Urinary bladder (tissue), 4 donors: ENCODE data around the gene HCFC1R1. TPM values are rescaled to one million over a fixed set of nuclear protein-coding genes. Genes with fewer than 3 reads are reported as not detected.

Experiments used
- DNase-seq: peaks from one replicate; pipeline ENCODE4 v3.0.0-alpha.2; 2015; ENCODE audit errors: extremely low spot score
- H3K27ac ChIP-seq: one replicate; pipeline ENCODE4 v1.5.1; 2013; ENCODE audit warnings: low read depth, mild to moderate bottlenecking, moderate library complexity
- H3K36me3 ChIP-seq: one replicate; pipeline ENCODE4 v1.6.1; 2013; ENCODE audit warnings: mild to moderate bottlenecking, moderate library complexity; ENCODE audit not compliant: insufficient read depth
- H3K4me1 ChIP-seq: one replicate; pipeline ENCODE4 v1.6.1; 2013; ENCODE audit warnings: mild to moderate bottlenecking, moderate library complexity; ENCODE audit not compliant: insufficient read depth
- H3K4me3 ChIP-seq: one replicate; pipeline ENCODE4 v1.5.1; 2013; ENCODE audit warnings: low read depth, low read length
- WGBS: extraction: QIAGEN DNeasy Blood & Tissue Kit; methylation state at CpG from one replicate; pipeline ENCODE4 v1.1.7; 2013; 5-methylcytosine and 5-hydroxymethylcytosine counted together
- polyA plus RNA-seq: library from polyadenylated mRNA; stranded (reverse); fragments of 200-250 nt; gene quantifications from one replicate; pipeline ENCODE4 v1.2.3, GENCODE V29; 2013
- total RNA-seq: library from RNA; depleted of rRNA; stranded (reverse); fragments of >200 nt; gene quantifications from one replicate; pipeline ENCODE4 v1.2.3, GENCODE V29; 2014
- donor health status: healthy with polysubstance abuse.
- donor health status: healthy.

The HCFC1R1 gene
- total and polyA plus RNA-seq, 2 donors: 29.1 to 91.8 TPM

- WGBS: 46% methylated on average over 27 of the region's 27 CpGs
- H3K4me1 ChIP-seq: peaks cover 2% of the 10 kb centered on the region
- no peak overlapping the region for H3K27ac ChIP-seq
- DNase-seq: no peak
- no peaks in the 10 kb centered on the region for H3K36me3 ChIP-seq
- no peak overlapping the region for H3K4me3 ChIP-seq
These were observed 10.2 kb downstream of the HCFC1R1 start for GRCh38 chr16:3013491-3013951.

GRCh38 chr16:3012828-3013420, 10.8 kb downstream of the HCFC1R1 start, which contains the start of gene CLDN9:
Gene CLDN9, plus strand, starts transcription at chr16:3012923. Its CDS starts 440 bp downstream, at chr16:3013363.
- no peaks in the 10 kb centered on the region for H3K36me3 ChIP-seq

GRCh38 chr16:3012246-3012645, 11.5 kb downstream of the HCFC1R1 start:
- no peak overlapping the region for H3K4me3 ChIP-seq
- H3K27ac ChIP-seq: no peak overlapping the region
- H3K36me3 ChIP-seq: no peaks in the 10 kb centered on the region
- 12% methylated on average over 19 of the region's 19 CpGs for WGBS
- peaks cover 2% of the 10 kb centered on the region for H3K4me1 ChIP-seq
- DNase-seq: no peak

More at GRCh38 chr16:3012828-3013420, 10.8 kb downstream of the HCFC1R1 start, which contains the start of gene CLDN9:
- H3K4me1 ChIP-seq: peaks cover 2% of the 10 kb centered on the region
- WGBS: 32% methylated on average over 27 of the region's 27 CpGs
- H3K27ac ChIP-seq: no peak within 1 kb of the TSS
- no peak for DNase-seq
- H3K4me3 ChIP-seq: no peak within 1 kb of the TSS

- peaks cover 2% of the 10 kb centered on the region for H3K4me1 ChIP-seq
- no peak for DNase-seq
- H3K4me3 ChIP-seq: no peak overlapping the region
- H3K27ac ChIP-seq: no peak overlapping the region
- 81% methylated on average over 8 of the region's 8 CpGs for whole genome bisulfite sequencing
- H3K36me3 ChIP-seq: no peaks in the 10 kb centered on the region
These were observed 13.2 kb downstream of the HCFC1R1 start for GRCh38 chr16:3010510-3010909.

GRCh38 chr16:3009568-3010390, 14.0 kb downstream of the HCFC1R1 start:
- 33% methylated on average over 21 of the region's 21 CpGs for WGBS
- Histone ChIP-seq H3K36me3 (no peaks in the 10 kb centered on the region), H3K4me1 (peaks cover 2% of the 10 kb centered on the region), H3K27ac (no peak overlapping the region), H3K4me3 (no peak overlapping the region)
- DNase-seq: peak; percentile 82

- H3K36me3 ChIP-seq: no peaks in the 10 kb centered on the region
- no peak overlapping the region for H3K4me3 ChIP-seq
- WGBS: 35% methylated on average over 4 of the region's 4 CpGs
- no peak for DNase-seq
- no peak overlapping the region for H3K27ac ChIP-seq
- peaks cover 2% of the 10 kb centered on the region for H3K4me1 ChIP-seq
These were observed 15.1 kb downstream of the HCFC1R1 start for GRCh38 chr16:3008690-3009037.

- H3K4me1 ChIP-seq: peaks cover 2% of the 10 kb centered on the region
- H3K4me3 ChIP-seq: no peak overlapping the region
- no peak overlapping the region for H3K27ac ChIP-seq
- DNase-seq: no peak
- H3K36me3 ChIP-seq: no peaks in the 10 kb centered on the region
- 18% methylated on average over 17 of the region's 17 CpGs for WGBS
These were observed 15.6 kb downstream of the HCFC1R1 start for GRCh38 chr16:3007957-3008689.

- no peaks in the 10 kb centered on the region for H3K36me3 ChIP-seq
- no peak for DNase-seq
- no peak overlapping the region for H3K4me3 ChIP-seq
- peaks cover 2% of the 10 kb centered on the region for H3K4me1 ChIP-seq
- 40% methylated on average over 13 of the region's 13 CpGs for WGBS
- H3K27ac ChIP-seq: no peak overlapping the region
These were observed 16.4 kb downstream of the HCFC1R1 start for GRCh38 chr16:3007059-3007956.

- Histone ChIP-seq H3K27ac (no peak overlapping the region), H3K36me3 (no peaks in the 10 kb centered on the region), H3K4me3 (peak overlapping the region; percentile 38), H3K4me1 (peaks cover 2% of the 10 kb centered on the region)
- 9% methylated on average over 25 of the region's 25 CpGs for WGBS
- no peak for DNase-seq
These were observed 18.9 kb downstream of the HCFC1R1 start for GRCh38 chr16:3004781-3005284.

- DNase-seq: no peak
- Histone ChIP-seq H3K27ac (no peak overlapping the region), H3K36me3 (no peaks in the 10 kb centered on the region), H3K4me3 (peak overlapping the region; percentile 38), H3K4me1 (peaks cover 2% of the 10 kb centered on the region)
- under 1% methylated on average over 60 of the region's 67 CpGs for WGBS
These were observed 19.4 kb downstream of the HCFC1R1 start for GRCh38 chr16:3004319-3004718.

GRCh38 chr16:3003582-3004270, 20.0 kb downstream of the HCFC1R1 start:
- WGBS: 7% methylated on average over 58 of the region's 58 CpGs
- Histone ChIP-seq H3K4me3 (peak overlapping the region; percentile 38), H3K36me3 (no peaks in the 10 kb centered on the region), H3K27ac (no peak overlapping the region), H3K4me1 (peaks cover 1% of the 10 kb centered on the region)
- peak; percentile 94 for DNase-seq

- no peak for DNase-seq
- WGBS: 67% methylated on average over 12 of the region's 12 CpGs
- no peaks in the 10 kb centered on the region for H3K4me1 ChIP-seq
- H3K4me3 ChIP-seq: no peak overlapping the region
- no peaks in the 10 kb centered on the region for H3K36me3 ChIP-seq
- no peak overlapping the region for H3K27ac ChIP-seq
These were observed 22.4 kb downstream of the HCFC1R1 start for GRCh38 chr16:3001316-3001715.
